GM23248 (cell line): ENCODE results near the gene ACOT11. TPM values are rescaled to one million over a fixed set of nuclear protein-coding genes. Genes with fewer than 3 reads are reported as not detected.

Experiments
- DNase-seq: peaks from one replicate; pipeline ENCODE4 v3.0.0-alpha.2; 2015
- H2AFZ ChIP-seq: fragments of 200-600 bp; sonication (generic); 2 replicates; pipeline ENCODE4 v1.6.1; 2016; ENCODE audit warnings: antibody characterized with exemption
- H3F3A ChIP-seq: fragments of 200-600 bp; sonication (generic); 2 replicates; pipeline ENCODE4 v1.6.1; 2016; ENCODE audit warnings: mild to moderate bottlenecking, antibody characterized with exemption, mixed run types; ENCODE audit not compliant: insufficient read depth
- H3K27ac ChIP-seq: fragments of 200-600 bp; sonication (generic); 2 replicates; pipeline ENCODE4 v1.5.1; 2016; ENCODE audit warnings: mild to moderate bottlenecking
- H3K27me3 ChIP-seq: fragments of 200-600 bp; sonication (generic); replicated peaks from 2 replicates; pipeline ENCODE4 v1.6.1; 2016; ENCODE audit warnings: mild to moderate bottlenecking; ENCODE audit not compliant: insufficient read depth
- H3K36me3 ChIP-seq: fragments of 200-600 bp; sonication (generic); 2 replicates; pipeline ENCODE4 v1.6.1; 2016; ENCODE audit warnings: low read depth, mild to moderate bottlenecking
- H3K4me1 ChIP-seq: fragments of 200-600 bp; sonication (generic); 2 replicates; pipeline ENCODE4 v1.6.1; 2016; ENCODE audit warnings: mild to moderate bottlenecking; ENCODE audit not compliant: insufficient read depth
- H3K4me2 ChIP-seq: fragments of 200-600 bp; sonication (generic); one replicate; pipeline ENCODE4 v1.6.1; 2016; ENCODE audit warnings: mild to moderate bottlenecking; ENCODE audit not compliant: unreplicated experiment
- H3K4me3 ChIP-seq: fragments of 200-600 bp; sonication (generic); 2 replicates; pipeline ENCODE4 v1.5.1; 2016; ENCODE audit warnings: mild to moderate bottlenecking
- H3K79me2 ChIP-seq: fragments of 200-600 bp; sonication (generic); 2 replicates; pipeline ENCODE4 v1.6.1; 2016; ENCODE audit warnings: mild to moderate bottlenecking; ENCODE audit not compliant: insufficient read depth
- H3K9ac ChIP-seq: fragments of 200-600 bp; sonication (generic); 2 replicates; pipeline ENCODE4 v1.6.1; 2016; ENCODE audit warnings: mild to moderate bottlenecking
- H3K9me2 ChIP-seq: fragments of 200-600 bp; sonication (generic); 2 replicates; pipeline ENCODE4 v1.6.1; 2016; ENCODE audit warnings: mixed run types, mild to moderate bottlenecking, moderate library complexity; ENCODE audit not compliant: insufficient read depth
- H3K9me3 ChIP-seq: fragments of 200-600 bp; sonication (generic); one replicate; pipeline ENCODE4 v1.6.1; 2017; ENCODE audit warnings: low read depth
- H4K20me1 ChIP-seq: fragments of 200-600 bp; sonication (generic); 2 replicates; pipeline ENCODE4 v1.6.0; 2016; ENCODE audit not compliant: insufficient read depth
- EZH2 ChIP-seq: fragments of 200-600 bp; sonication (generic); IDR thresholded peaks from 2 replicates; pipeline ENCODE4 v1.6.1; 2018; ENCODE audit warnings: antibody characterized with exemption, mild to moderate bottlenecking; ENCODE audit not compliant: insufficient read depth, poor library complexity, severe bottlenecking
- EZH2phosphoT487 ChIP-seq: fragments of 200-600 bp; sonication (generic); IDR thresholded peaks from 2 replicates; pipeline ENCODE4 v1.6.1; 2018; ENCODE audit warnings: antibody characterized with exemption, moderate library complexity, mild to moderate bottlenecking, low read depth; ENCODE audit not compliant: insufficient read depth
- WGBS, 2 experiments: methylation state at CpG; one replicate each; pipeline ENCODE4 v1.1.6; 2015 to 2017; ENCODE audit warnings: low lambda C conversion rate in 2 of 2, low coverage in 1 of 2; ENCODE audit errors: missing lambda C conversion rate in 2 of 2; 5-methylcytosine and 5-hydroxymethylcytosine counted together
- in situ Hi-C: fragments of 300-500 bp; cut with MboI; formaldehyde crosslinking; loops from 2 replicates; pipeline ENCODE4 v1.15.0; 2020
- polyA plus RNA-seq: library from polyadenylated mRNA; unstranded; fragments of >200 nt; fragmentation: Nextera tagmentation; extraction: Ambion mirVana; gene quantifications from 2 replicates; pipeline ENCODE4 v1.2.1, GENCODE V29; 2016
- total RNA-seq: library from RNA; depleted of rRNA; stranded (reverse); fragments of >200 nt; shearing (Covaris generic); gene quantifications from 2 replicates; pipeline ENCODE4 v1.2.3, GENCODE V29; 2014

ACOT11 gene
- total and polyA plus RNA-seq, 2 experiments from 2014 or later = 3.4 to 3.6 TPM

DNA sequence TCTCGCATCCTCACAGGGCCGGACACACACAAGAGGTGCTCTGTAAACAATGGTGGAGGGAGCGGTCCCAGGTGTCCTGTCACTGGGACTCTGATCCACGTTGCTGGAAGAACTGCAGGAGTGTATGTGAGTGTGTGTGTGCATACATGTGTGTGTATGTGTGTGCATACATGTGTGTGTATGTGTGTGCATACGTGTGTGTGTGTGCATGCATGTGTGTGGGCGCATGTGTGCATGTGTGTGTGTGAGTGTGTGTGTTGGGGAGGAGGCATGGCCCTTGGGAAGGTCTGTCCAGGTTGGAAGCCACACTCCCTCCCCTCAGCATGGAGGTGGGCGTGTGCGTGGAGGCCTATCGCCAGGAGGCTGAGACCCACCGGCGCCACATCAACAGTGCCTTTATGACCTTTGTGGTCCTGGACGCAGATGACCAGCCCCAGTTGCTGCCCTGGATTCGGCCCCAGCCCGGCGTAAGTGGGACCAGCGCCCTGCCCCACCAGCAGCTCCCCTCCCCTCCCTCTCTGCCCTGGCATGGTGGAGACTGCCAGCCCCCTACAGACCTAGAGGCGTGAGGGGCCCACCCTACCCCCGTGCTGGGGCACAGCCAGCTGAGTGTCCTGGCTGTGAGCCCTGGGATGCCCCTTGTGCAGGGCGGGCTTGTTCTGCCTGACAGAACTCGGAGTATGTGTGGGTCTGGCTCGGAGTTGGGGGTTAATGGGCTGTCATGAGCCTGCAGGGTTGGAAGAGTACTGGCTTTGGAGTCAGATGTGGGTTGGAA is 53.1 kb downstream of the ACOT11 start:
- WGBS, 2 experiments = 83 to 84% methylated on average over 16 to 21 of the region's 21 CpGs
- no peak overlapping the region for H2AFZ ChIP-seq
- H3K4me3 ChIP-seq = no peak overlapping the region
- H3K9me2 ChIP-seq = no peaks in the 10 kb centered on the region
- no peaks in the 10 kb centered on the region for H3K27me3 ChIP-seq
- H3K9me3 ChIP-seq = no peaks in the 10 kb centered on the region
- H3K36me3 ChIP-seq = no peaks in the 10 kb centered on the region
- H3K4me1 ChIP-seq = no peaks in the 10 kb centered on the region
- no peak for DNase-seq
- no peaks in the 10 kb centered on the region for H3K79me2 ChIP-seq
- no peak overlapping the region for H3K27ac ChIP-seq
- H3K4me2 ChIP-seq = no peak overlapping the region
- no peaks in the 10 kb centered on the region for H4K20me1 ChIP-seq
- in situ Hi-C loops = no loop called here
- no peak for TF ChIP-seq EZH2
- TF ChIP-seq EZH2phosphoT487 = no peak
- no peak overlapping the region for H3K9ac ChIP-seq
- H3F3A ChIP-seq = no peaks in the 10 kb centered on the region

DNA sequence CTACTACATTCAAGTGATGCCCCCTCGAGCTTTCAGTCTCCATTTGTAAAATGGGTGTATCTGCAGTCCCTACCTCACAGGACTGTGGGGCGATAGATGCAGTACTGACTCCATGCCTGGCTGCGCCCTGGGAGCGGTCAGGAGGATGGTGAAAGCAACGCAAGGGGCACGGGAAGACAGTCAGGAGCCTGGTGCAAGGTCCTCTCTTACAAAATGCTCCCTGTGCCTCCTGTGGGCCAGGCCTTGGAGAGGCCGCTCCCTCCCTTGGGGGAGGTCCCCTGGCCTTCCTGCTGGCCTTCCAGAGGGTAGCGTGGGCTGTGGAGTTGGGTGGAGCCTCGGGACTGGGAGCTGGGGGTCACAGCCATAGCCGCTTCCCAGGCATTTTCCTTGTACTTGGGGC is 53.7 kb downstream of the ACOT11 start:
- no peaks in the 10 kb centered on the region for H3F3A ChIP-seq
- no peaks in the 10 kb centered on the region for H4K20me1 ChIP-seq
- H3K9me2 ChIP-seq = no peaks in the 10 kb centered on the region
- no peaks in the 10 kb centered on the region for H3K9me3 ChIP-seq
- H3K27me3 ChIP-seq = no peaks in the 10 kb centered on the region
- H3K4me2 ChIP-seq = no peak overlapping the region
- H3K36me3 ChIP-seq = no peaks in the 10 kb centered on the region
- no peak overlapping the region for H2AFZ ChIP-seq
- TF ChIP-seq EZH2phosphoT487 (no peak), EZH2 (no peak)
- in situ Hi-C loops = no loop called here
- no peaks in the 10 kb centered on the region for H3K4me1 ChIP-seq
- no peaks in the 10 kb centered on the region for H3K79me2 ChIP-seq
- no peak overlapping the region for H3K4me3 ChIP-seq
- DNase-seq = no peak
- WGBS, 2 experiments = 85 to 88% methylated on average over 10 of the region's 10 CpGs
- H3K9ac ChIP-seq = no peak overlapping the region
- no peak overlapping the region for H3K27ac ChIP-seq

DNA sequence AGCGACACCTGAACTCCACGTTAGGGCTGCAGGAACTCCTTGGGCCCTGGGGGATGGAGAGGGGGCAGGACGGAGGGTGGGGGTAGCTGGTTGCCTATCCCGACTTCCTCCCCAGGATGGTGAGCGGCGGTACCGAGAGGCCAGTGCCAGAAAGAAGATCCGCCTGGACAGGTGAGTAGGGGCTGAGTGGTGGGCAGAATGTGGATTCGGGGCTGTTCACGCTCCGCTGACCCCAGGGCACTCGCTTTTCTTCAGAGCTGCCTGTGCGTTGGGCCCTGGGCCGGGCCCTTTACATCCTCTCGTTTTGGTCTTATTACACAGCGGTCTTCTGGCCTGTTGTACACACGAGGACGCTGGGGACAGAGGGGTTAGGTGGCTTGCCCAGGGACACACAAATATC is 54.5 kb downstream of the ACOT11 start:
- H3K27ac ChIP-seq = no peak overlapping the region
- no peaks in the 10 kb centered on the region for H3K9me2 ChIP-seq
- no peak overlapping the region for H3K4me2 ChIP-seq
- no peaks in the 10 kb centered on the region for H3K4me1 ChIP-seq
- H2AFZ ChIP-seq = no peak overlapping the region
- no peak overlapping the region for H3K4me3 ChIP-seq
- in situ Hi-C loops = no loop called here
- no peak for DNase-seq
- WGBS, 2 experiments = 88% methylated on average over 11 to 18 of the region's 18 CpGs
- H3K79me2 ChIP-seq = no peaks in the 10 kb centered on the region
- no peaks in the 10 kb centered on the region for H3F3A ChIP-seq
- no peaks in the 10 kb centered on the region for H3K36me3 ChIP-seq
- no peaks in the 10 kb centered on the region for H3K27me3 ChIP-seq
- H3K9me3 ChIP-seq = no peaks in the 10 kb centered on the region
- H3K9ac ChIP-seq = no peak overlapping the region
- TF ChIP-seq EZH2 (no peak), EZH2phosphoT487 (no peak)
- no peaks in the 10 kb centered on the region for H4K20me1 ChIP-seq

DNA sequence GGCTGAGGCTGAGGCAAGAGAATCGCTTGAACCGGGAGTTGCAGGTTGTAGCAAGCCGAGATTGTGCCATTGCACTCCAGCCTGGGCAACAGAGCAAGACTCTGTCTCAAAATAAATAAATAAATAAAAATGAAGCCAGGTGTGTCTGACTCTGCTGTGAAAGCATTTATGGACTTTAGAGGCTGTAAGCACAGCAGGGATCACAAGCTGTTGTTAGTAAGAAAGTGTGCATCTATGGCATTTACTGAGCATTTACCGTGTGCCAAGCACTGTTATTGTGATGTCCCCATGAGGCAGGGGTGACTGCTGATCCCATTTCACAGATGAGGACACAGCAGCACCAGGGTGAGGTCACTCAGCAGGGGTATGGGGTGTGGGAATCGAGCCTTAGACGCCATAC is 55.2 kb downstream of the ACOT11 start:
- DNase-seq = no peak
- H3K36me3 ChIP-seq = no peaks in the 10 kb centered on the region
- H3K9me2 ChIP-seq = no peaks in the 10 kb centered on the region
- WGBS, 2 experiments = 95 to 97% methylated on average over 6 of the region's 6 CpGs
- no peak overlapping the region for H3K4me3 ChIP-seq
- H3K4me1 ChIP-seq = no peaks in the 10 kb centered on the region
- no peaks in the 10 kb centered on the region for H4K20me1 ChIP-seq
- TF ChIP-seq EZH2 = no peak
- no peak for TF ChIP-seq EZH2phosphoT487
- no peaks in the 10 kb centered on the region for H3K9me3 ChIP-seq
- H3K9ac ChIP-seq = no peak overlapping the region
- H2AFZ ChIP-seq = no peak overlapping the region
- no peaks in the 10 kb centered on the region for H3F3A ChIP-seq
- no peak overlapping the region for H3K4me2 ChIP-seq
- no peaks in the 10 kb centered on the region for H3K27me3 ChIP-seq
- H3K79me2 ChIP-seq = no peaks in the 10 kb centered on the region
- H3K27ac ChIP-seq = no peak overlapping the region
- in situ Hi-C loops = no loop called here
